NCI-H1048 (cell line): Measurements from ENCODE around the gene KIF26B.

Experiments used
- DNase-seq: peaks from one replicate; lab custom pipeline; 2025; lab: John Stamatoyannopoulos, UW

KIF26B gene

DNA sequence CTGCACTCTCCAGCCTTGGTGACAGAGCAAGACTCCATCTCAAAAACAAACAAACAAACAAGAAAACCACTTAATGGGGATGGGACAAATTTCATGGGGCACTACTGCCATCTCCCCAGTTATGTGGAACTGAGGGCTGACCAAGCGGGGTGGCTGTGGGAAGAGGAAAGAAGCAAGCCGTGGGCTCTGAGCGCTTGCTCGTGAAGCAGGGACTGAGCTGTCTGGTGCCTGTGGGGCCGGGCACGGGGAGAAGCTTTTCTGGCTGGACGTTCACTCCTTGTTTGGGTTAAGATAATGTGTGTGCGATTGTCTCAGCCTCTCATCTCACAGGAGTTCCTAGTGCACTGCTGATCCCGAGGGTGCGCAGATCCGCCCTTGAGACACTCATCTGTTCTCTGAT is 22.0 kb upstream of the KIF26B start:
- no peak for DNase-seq

DNA sequence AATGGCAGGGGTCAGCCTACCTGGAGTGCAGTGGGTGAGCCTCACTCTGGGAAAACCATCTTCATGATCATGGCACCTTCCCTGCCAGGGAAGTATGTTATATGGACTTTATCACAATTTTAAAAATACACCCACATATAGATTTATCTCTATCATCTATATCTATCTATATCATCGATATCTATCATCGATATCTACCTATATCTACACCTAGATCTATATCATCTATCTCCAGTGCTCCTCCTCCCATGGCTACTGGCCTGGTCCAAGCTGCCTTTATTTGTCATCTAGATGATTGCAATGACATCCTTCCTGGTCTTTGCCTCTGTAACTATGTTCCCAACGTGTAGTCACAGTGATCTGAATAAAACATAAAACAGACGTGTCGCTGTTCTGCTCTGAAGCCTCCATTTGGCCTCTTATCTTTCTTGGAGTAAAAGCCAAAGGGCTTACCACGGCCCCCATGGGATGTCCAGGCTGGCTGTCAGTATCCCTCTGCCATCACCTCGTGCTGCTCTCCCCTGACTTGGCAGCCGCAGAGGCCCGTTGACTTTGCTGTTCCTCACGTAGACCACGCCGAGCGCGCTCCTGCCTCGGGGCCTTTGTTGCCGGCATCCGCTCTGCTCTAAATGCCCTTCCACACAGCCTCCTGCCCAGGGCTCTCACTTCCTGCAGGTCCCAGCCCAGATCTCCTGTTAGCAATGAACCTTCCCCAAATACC is 20.6 kb upstream of the KIF26B start:
- no peak for DNase-seq

DNA sequence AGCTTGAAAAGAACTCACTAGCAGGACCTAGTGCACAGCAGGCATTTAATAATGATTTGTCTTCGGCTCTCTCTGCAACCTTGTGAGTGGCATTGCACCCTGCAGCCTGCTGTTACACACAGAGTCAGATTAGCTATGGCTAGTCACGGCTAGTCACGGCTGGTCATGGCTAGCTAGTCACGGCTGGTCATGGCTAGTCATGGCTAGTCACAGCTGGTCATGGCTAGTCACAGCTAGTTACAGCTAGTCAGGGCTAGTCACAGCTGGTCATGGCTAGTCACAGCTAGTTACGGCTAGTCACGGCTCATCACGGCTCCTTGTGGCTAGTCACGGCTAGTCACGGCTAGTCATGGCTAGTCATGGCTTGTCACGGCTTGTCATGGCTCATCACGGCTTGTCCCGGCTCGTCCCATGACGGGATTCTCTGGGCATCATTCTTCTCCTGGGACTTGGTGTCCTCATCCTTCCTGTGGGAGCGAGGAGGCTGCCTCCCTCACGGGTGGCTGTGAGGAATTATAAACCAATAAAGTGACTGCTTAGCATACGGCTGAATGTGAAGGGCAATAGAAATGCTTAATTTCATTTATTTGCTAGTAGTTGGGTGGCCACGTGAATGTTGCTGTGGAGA is 12.5 kb upstream of the KIF26B start:
- no peak for DNase-seq

DNA sequence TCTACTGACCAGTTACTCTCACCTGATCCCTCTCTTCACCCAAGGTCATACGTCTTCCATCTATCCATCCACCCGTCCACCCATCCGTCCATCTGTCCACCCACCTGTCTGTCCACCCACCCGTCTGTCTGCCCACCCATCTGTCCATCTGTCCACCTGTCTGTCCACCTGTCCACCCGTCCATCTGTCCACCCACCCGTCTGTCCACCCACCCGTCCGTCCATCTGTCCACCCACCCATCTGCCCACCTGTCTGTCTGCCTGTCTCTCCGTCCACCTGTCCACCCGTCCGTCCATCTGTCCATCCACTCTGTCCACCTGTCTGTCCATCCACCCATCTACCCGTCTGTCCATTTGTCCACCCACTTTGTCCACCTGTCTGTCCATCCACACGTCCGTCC is 11.8 kb upstream of the KIF26B start:
- no peak for DNase-seq

DNA sequence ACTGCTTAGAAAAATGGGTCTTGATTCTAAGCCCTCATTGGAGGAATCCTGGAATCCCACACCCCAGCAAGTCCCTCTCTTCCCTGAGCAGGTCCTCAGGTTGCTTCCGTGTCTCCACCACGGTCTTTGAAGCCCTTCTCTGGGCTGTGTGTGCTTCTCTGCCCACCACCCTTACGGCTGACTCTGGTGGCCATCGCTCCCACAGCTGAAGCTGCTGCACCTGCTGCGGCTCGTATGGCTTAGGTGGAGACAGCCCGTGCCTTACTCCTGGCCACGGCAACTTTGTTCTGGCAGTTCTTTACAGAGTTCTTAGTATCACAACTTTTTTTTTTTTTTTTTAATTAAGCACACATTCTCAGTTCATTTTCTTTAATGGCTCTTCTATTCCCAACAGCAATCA is 10.9 kb upstream of the KIF26B start:
- no peak for DNase-seq

DNA sequence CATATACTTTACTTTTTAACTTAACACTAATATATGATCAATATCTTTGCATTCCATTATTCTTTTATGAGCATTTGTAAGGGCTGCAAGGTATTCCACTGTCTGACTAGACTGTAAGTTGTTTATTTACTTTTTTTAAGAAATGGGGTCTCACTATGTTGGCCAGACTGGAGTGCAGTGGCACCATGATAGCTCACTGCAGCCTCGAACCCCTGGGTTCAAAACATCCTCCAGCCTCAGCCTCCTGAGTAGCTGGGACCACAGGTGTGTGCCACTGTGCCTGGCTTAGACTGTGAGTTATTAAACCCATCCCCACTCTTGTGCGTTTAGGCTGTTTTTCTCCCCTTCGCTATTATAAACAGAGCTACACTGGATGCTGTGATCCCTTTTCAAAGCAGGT is 6.7 kb upstream of the KIF26B start:
- no peak for DNase-seq

DNA sequence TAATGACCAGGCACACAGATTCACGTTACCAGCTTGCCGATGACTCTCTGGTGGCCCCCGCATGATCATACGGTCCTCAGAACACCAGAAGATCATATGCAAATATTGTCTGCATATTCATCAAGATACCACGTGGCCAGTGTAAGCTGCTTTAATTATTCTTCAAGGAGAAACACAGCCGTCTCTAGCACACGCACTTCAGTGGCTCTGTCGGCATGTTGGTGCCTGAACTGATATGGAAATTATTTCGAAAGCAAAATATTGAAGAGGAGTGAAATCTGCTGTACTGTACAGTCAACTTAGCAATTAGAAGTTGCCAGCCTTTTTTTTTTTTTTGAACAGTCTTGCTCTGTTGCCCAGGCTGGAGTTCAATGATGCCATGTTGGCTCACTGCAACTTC is 5.9 kb upstream of the KIF26B start:
- DNase-seq = peak; percentile 41

DNA sequence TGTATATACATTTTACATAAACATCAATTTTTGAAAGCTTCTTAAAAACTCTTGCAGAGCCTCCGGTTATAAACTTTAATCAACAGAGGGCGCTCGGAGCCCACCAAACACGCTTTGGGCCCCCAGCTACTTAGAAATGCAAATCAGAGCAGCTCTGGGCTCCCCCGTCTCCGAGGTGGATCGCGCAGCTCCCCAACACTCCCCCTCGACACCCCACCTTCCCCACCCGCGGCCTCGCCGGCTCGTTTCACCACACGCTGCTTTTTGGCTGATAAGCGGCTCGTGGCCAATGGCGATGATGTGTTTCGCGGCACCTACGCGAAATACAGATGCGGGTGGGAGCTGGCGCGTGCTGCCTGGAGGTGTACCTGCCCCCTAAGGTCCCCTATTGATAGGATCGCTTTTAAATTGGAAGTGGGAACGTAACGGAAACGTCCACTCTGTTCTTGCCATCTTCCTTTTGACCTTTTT is 1.7 kb upstream of the KIF26B start:
- DNase-seq = peak; percentile 81

DNA sequence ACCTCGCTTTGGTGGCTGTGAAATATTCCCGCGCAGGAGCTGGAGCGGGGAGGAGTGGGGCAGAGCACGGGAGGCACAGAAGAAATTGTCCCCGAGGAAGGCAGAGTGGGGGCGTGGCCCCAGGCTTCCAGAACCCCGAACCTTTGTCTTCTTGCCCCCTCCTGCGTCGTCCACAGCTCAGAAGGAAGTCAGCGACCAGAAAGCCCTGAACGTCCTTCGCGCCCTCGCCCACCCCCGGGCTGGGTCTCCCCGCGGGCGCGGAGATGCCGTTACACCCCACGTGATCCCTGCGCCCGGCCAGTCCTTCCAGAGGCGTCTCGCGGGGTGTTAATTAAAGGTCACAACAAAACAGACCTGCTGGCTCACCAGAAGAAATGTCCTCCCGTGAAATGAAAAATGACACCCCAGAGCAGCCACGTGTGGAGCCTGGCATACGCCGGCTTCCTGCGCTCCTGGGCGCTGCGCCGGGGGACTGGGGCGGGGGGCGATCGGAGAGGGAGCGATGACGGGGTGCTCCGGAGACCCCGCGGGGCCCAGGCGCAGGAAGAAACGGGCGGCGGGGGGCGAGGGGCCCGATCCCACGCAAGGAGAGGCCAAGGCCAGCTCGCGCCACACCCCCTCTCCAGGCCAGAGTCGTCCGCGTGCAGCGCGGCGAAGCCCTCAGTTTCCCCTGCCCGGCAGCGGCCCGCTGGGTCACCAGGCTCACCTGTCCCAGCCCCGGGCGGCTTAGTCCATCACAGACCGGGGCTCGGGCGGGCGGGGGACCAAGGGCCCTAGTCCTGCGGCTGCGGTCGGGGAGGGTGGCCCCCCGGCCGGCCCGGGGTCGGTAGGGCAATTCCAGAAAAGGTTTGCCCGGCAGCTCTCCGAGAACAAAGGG is 995 bp upstream of the KIF26B start:
- no peak for DNase-seq

DNA sequence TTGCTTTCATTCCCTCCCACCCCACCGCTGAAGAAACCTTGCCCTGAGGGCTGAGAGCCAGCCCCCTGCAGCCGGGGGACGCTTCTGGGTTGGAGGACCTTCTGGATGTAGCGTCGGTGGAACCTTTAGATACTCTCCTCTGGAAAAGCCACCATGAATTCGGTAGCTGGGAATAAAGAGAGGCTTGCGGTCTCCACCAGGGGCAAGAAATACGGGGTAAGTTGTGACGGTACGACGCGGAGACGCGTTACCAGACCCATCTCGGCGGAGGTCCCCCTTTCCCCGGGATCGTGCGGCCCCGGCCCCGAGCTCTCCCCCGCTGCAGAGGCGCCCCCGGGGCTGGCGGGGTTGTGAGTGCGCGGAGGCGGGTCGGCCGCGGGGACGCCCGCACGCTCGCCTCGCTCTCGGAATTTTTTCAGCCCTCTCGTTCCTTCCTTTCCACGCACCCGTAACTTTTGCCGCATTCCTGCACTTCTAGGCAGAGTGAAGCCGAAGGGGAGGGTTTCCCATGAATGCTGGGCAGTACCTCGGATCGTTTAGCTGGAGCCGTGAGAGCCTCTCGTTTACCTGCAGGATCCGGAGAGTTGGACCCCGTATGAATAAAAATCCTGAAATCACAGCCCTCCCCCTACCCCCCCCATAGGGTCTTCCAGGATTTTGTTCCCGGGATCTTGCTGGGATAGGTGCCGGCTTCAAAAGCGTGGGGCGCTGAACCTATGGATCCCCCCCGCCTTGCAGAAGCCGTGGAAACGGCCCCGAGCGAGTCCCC is 671 bp downstream of the KIF26B start:
- no peak for DNase-seq

DNA sequence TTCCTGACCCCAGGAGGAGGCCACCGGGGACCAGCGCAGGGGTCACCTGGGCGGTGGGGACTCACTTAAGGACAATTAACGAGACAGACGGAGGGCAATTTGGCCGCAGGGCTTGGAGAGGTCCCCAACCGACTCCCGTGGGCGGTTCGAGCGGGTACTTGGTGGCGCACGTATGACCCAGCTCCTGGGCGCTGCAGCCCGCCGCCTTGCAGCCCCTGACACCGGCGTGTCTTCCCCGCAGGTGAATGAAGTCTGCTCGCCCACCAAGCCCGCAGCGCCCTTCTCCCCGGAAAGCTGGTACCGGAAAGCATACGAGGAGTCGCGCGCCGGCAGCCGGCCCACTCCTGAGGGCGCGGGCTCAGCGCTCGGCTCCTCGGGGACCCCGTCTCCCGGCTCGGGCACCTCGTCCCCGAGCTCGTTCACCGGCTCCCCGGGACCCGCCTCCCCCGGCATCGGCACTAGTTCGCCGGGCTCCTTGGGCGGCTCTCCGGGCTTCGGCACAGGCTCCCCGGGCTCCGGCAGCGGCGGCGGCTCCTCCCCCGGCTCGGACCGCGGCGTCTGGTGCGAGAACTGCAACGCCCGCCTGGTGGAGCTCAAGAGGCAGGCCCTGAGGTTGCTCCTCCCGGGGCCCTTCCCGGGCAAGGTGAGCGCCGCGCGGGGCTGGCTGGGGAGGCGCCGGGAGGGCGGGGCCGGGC is 1.4 kb downstream of the KIF26B start:
- DNase-seq = peak; percentile 91

DNA sequence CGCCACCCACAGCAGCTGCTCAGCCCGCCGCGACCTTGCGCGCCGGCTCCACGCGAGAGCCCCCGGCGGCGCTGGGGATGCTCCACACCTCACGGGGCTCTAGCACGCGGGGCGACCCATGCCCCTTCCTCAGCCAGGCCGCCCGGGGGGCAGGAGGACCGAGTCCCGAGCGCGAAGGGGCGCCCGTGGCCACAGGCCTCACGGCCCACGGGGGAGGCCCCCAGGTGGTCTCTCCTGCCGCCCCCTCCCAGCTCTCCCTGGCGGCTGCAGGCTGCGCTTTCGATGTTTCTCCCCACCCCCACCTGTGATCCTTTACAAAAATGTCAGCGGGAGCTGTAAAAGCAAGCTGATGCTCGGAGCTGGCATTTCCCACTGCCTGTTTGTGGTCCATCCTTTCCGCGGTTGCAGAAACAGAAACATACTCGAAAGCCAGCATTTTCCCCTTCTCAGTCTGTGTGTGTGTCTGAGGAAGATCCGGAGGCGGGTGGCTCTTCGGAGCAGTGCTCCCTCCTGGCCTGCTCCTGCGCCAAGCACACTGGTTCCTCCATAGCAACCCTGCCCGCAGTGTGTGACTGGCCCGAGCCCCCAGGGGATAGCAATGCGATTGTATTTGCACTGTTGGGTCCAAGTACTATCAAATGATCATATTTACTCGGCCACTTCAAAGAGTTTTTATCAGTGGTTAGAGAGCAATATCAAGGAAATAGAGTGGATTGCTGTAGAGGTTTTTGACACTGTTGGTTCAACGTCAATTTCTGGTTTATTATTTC is 2.1 kb downstream of the KIF26B start:
- DNase-seq = no peak

DNA sequence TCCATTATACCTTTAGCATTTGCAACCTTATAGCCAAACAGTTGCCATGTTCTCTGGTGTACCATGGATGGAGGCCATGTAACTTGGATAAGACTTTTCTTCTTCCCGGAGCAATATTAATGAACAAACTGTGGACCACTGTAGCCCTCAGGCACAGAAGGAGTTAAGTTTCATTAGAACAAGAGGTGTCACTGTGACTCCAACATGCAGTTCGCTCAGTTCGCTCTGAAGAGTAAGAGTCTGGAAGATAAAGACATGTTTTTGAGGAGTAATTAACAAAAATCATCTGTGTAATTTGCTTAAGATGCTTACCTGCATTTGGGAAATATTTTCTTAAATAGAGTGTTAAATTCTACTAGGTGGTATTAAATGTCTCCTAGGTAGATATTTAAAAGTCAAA is 4.1 kb downstream of the KIF26B start:
- no peak for DNase-seq

DNA sequence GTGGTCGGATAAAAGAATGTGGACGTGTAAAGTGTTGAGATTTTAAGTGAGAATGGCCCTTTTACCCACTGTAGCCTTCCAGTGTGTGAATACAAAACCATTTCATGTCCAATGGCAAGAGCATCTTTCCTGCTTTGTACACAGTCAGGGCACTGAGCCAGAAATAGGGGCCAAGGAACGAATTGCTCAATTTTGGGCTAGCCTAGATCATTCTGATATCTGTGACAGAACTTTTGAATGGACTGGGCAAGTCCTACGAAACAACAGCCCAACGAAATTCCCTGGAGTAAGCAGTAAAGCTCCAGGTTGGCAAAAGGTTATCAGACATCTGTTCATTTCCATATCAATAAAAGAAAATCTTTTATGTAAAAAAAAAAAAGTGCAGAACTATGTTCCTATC is 5.5 kb downstream of the KIF26B start:
- DNase-seq = no peak

DNA sequence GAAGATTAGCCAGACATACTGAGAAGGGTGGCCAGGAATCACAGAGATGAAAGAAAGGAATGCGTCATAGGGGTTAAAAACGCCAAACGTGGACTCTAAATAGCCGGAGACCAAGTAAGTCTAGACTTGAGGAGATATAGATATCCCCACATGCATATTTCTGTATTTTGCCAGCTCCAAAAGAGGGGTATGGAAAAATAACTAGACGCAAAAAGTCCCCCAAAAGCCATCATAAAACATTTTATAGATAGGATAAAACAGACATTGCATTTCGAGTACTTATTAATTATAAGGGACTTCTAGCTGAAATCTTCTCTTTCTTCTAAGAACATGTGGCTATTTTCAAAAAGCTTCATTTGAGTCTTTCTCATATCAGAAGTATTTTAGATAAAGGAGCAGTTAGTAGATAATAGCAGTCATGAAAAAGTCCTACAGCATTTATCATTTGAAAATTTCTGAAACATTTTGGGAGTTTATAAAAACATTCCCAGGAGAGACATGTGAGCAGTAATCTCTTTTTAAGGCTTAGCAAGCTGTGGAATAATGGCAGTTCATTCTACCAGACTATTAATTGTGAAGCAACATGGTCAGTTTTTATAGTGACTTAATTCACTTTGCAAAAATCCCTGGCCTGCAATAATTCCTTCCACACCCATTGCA is 6.1 kb downstream of the KIF26B start:
- no peak for DNase-seq

DNA sequence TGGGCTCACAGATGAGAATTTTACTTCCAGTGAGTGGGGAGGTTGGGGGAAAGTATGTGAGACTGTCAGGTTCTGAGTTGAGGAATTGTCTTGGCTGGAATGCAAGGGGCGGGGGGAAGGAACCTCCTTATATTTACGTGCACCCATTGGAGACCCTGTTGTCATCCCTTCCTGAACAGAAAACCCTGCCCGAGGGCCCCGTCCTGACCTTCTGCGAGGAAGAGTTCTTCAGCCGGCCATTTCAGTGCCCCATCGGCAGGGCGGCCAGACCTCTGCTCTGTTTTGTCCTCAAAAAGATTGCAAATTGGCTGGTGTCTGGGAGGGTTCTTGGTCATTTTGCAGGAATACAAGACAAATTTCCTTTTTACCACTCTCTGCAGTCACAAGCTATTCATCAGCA is 7.1 kb downstream of the KIF26B start:
- no peak for DNase-seq

DNA sequence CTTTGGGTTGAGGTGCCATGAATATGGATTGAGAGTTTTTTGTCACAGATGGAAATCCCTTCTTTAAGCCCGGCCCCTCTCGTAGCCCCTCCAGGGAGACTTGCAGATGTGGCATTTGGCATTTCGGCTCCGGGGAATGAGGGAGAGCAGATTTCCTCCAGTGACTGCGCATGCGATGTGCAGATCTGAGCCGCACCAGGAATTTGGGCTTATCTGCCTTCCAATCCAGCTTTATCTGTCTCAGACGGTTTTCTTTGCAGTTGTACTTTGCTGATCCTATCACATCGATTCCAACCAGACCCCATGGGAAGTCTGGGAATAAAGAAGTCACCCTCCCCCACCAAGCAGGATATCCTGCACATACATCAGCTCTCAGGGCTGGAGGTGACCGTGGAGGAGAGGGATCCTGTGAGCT is 11.7 kb downstream of the KIF26B start:
- DNase-seq = no peak

DNA sequence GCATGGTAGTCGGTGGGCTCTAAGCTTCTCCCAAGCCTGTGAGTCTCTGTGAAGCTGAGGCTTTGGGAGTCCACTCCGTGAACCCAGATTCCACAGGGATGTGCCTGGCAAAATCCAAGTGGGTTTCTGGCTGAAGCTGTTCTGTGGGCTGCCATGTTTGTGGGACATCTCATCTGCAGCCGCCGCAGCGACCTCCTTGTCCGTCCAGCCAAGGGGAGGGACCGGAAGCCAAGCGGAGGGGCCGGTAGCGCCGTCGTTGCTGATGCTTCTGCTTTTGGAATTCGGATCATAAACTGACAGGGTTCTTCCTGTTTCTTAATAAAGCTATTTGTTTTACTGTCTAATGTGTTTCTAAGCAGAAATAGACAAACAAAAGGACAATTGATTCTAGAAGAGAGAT is 13.3 kb downstream of the KIF26B start:
- no peak for DNase-seq

DNA sequence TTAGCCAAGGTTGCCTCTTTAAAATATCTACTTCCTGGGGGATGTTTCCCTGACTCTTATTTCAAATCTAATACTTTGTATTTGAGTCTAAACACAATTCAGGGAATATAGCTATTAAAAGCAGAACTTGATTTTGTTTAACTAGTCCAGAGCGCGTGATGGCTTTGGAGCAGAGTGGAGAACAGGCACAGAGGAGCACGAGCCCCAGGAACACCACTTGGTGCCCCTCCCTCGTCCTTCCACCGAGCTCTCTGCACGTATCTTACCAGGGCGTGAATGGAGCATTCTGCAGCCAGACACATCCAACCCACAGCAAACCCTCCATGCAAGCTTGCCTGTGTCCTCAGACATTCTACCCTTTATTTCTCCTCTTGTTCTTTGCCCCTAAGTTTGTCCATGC is 14.1 kb downstream of the KIF26B start:
- DNase-seq = no peak

DNA sequence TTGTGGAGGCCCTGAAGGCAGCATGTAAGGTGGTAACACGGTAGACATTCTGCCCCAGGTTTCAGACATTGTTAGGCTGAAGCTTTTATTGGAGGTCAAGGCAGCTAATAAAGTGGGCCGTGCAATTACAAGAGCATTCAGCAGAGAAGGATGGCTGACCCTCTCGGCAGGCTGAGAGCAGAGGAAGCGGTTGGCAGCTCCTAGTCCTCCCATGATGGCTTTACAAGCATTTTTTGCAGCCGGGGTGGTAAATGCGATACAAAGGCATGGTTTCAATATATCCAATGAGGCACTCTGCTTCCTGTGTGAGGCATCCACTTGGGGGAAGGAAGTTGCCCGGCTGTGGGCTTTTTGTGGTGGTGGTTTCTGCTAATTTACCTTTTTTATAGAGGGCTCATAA is 14.6 kb downstream of the KIF26B start:
- DNase-seq = no peak
